IMR-90 (cell line): ENCODE measurements around the gene SPECC1L. TPM values are rescaled to one million over a fixed set of nuclear protein-coding genes. Genes with fewer than 3 reads are reported as not detected.
A peak's percentile ranks its signal among the peaks of the same experiment; 100 is the strongest.

Experiments used
- ATAC-seq: fragments of 200-7000 bp; cut with Tn5 transposase; 2 replicates; pipeline ENCODE4 v1.9.1; 2020; ENCODE audit warnings: low read depth, mild to moderate bottlenecking, moderate library complexity
- BruUV-seq: library from RNA; stranded (reverse); fragments of 400-500 nt; replicated peaks from 2 replicates; lab custom pipeline; 2021; lab: Mats Ljungman, UMichigan
- CTCF ChIA-PET: fragments of 300-600 bp; formaldehyde crosslinking; extraction: SDS; loops from one replicate; lab custom pipeline; 2021; ENCODE audit warnings: antibody characterized with exemption; lab: Yijun Ruan, JAX
- POLR2A ChIA-PET: fragments of 300-600 bp; sonication (Branson Sonifier 250); formaldehyde crosslinking; loops from one replicate; lab custom pipeline; 2022; ENCODE audit warnings: antibody characterized with exemption; ENCODE audit not compliant: unreplicated experiment; lab: Charles Lee
- DNase-seq: peaks from one replicate; pipeline ENCODE4 v3.0.0; 2013
- H2AFZ ChIP-seq: replicated peaks from 2 replicates; pipeline ENCODE3; 2013; ENCODE audit warnings: low read length, mild to moderate bottlenecking; ENCODE audit not compliant: poor library complexity
- H2AK5ac ChIP-seq: 2 replicates; pipeline ENCODE4 v1.6.1; 2013; ENCODE audit warnings: low read depth, low read length, inconsistent platforms
- H2AK9ac ChIP-seq: replicated peaks from 2 replicates; pipeline ENCODE3; 2013; ENCODE audit warnings: mild to moderate bottlenecking, low read depth, low read length, moderate library complexity; ENCODE audit not compliant: poor library complexity
- H2BK120ac ChIP-seq: 2 replicates; pipeline ENCODE4 v1.6.1; 2013; ENCODE audit warnings: low read depth, low read length, inconsistent platforms
- H2BK15ac ChIP-seq: 3 replicates; pipeline ENCODE4 v1.6.1; 2013; ENCODE audit warnings: low read depth, low read length, inconsistent platforms
- H2BK20ac ChIP-seq: 2 replicates; pipeline ENCODE4 v1.6.1; 2013; ENCODE audit warnings: low read depth, mild to moderate bottlenecking, inconsistent platforms, low read length, moderate library complexity
- H2BK5ac ChIP-seq: 2 replicates; pipeline ENCODE4 v1.6.1; 2013; ENCODE audit warnings: mild to moderate bottlenecking, low read depth, low read length, inconsistent platforms; ENCODE audit not compliant: poor library complexity, severe bottlenecking
- H3K14ac ChIP-seq: replicated peaks from 2 replicates; pipeline ENCODE4 v1.6.1; 2013; ENCODE audit warnings: low read depth, low read length, inconsistent platforms
- H3K18ac ChIP-seq: 2 replicates; pipeline ENCODE4 v1.6.1; 2013; ENCODE audit warnings: low read depth, low read length, control low read depth
- H3K23ac ChIP-seq: 2 replicates; pipeline ENCODE4 v1.6.1; 2013; ENCODE audit warnings: low read depth, low read length, inconsistent platforms
- H3K27ac ChIP-seq: 2 replicates; pipeline ENCODE4 v1.5.1; 2013; ENCODE audit warnings: mild to moderate bottlenecking, control low read depth, low read length; ENCODE audit not compliant: insufficient read depth
- H3K27me3 ChIP-seq: 2 replicates; pipeline ENCODE4 v1.6.1; 2013; ENCODE audit warnings: low read length; ENCODE audit not compliant: control insufficient read depth, insufficient read depth
- H3K36me3 ChIP-seq: 2 replicates; pipeline ENCODE4 v1.6.1; 2013; ENCODE audit warnings: low read length, mixed read lengths; ENCODE audit not compliant: control insufficient read depth, insufficient read depth
- H3K4ac ChIP-seq: 2 replicates; pipeline ENCODE4 v1.6.1; 2013; ENCODE audit warnings: low read depth, low read length, inconsistent platforms
- H3K4me1 ChIP-seq: 2 replicates; pipeline ENCODE4 v1.6.1; 2013; ENCODE audit warnings: low read length, mixed read lengths; ENCODE audit not compliant: control insufficient read depth, insufficient read depth
- H3K4me2 ChIP-seq: 2 replicates; pipeline ENCODE4 v1.6.1; 2013; ENCODE audit warnings: low read depth, mild to moderate bottlenecking, control low read depth, low read length, moderate library complexity
- H3K4me3 ChIP-seq: 2 replicates; pipeline ENCODE4 v1.5.1; 2013; ENCODE audit warnings: low read depth, mild to moderate bottlenecking, control low read depth, low read length, moderate library complexity; ENCODE audit not compliant: insufficient read depth
- H3K56ac ChIP-seq: 2 replicates; pipeline ENCODE4 v1.6.1; 2013; ENCODE audit warnings: low read length, inconsistent platforms; ENCODE audit not compliant: insufficient read depth; ENCODE audit errors: extremely low read depth
- H3K79me1 ChIP-seq, 2 experiments: 2 replicates each; pipeline ENCODE4 v1.6.1; 2013; ENCODE audit warnings: low read length in 2 of 2, inconsistent platforms in 1 of 2, low read depth in 1 of 2
- H3K9ac ChIP-seq: 2 replicates; pipeline ENCODE4 v1.6.1; 2013; ENCODE audit warnings: low read depth, low read length, control low read depth
- H3K9me1 ChIP-seq: 2 replicates; pipeline ENCODE4 v1.6.1; 2013; ENCODE audit warnings: low read length, inconsistent platforms; ENCODE audit not compliant: insufficient read depth
- H3K9me3 ChIP-seq: 2 replicates; pipeline ENCODE4 v1.6.1; 2013; ENCODE audit warnings: low read length; ENCODE audit not compliant: control insufficient read depth, insufficient read depth
- H4K20me1 ChIP-seq: 2 replicates; pipeline ENCODE4 v1.6.1; 2013; ENCODE audit warnings: low read length, inconsistent platforms; ENCODE audit not compliant: insufficient read depth
- H4K5ac ChIP-seq: 2 replicates; pipeline ENCODE4 v1.6.1; 2013; ENCODE audit warnings: mild to moderate bottlenecking, low read depth, low read length, control low read depth
- H4K8ac ChIP-seq, 2 experiments: 2 replicates each; pipeline ENCODE4 v1.6.1; 2013; ENCODE audit warnings: low read depth in 2 of 2, low read length in 2 of 2, control low read depth in 1 of 2, inconsistent platforms in 1 of 2
- H4K91ac ChIP-seq: 2 replicates; pipeline ENCODE4 v1.6.1; 2013; ENCODE audit warnings: low read depth, low read length, inconsistent platforms; ENCODE audit not compliant: insufficient read depth
- BHLHE40 ChIP-seq: fragments of 150-350 bp; IDR thresholded peaks from 2 replicates; pipeline ENCODE4 v1.6.1; 2016; ENCODE audit warnings: mild to moderate bottlenecking, low read depth, low read length
- CEBPB ChIP-seq: IDR thresholded peaks from 2 replicates; pipeline ENCODE4 v1.6.1; 2012; ENCODE audit warnings: low read depth, low read length, improper control_type of control experiment
- FOS ChIP-seq: fragments of 150-350 bp; IDR thresholded peaks from 2 replicates; pipeline ENCODE4 v1.6.1; 2016; ENCODE audit warnings: low read depth, low read length
- MAZ ChIP-seq: IDR thresholded peaks from 2 replicates; pipeline ENCODE4 v1.6.1; 2012; ENCODE audit warnings: low read depth, mild to moderate bottlenecking, low read length, improper control_type of control experiment, moderate library complexity, borderline replicate concordance
- MXI1 ChIP-seq: IDR thresholded peaks from 2 replicates; pipeline ENCODE4 v1.6.1; 2012; ENCODE audit warnings: low read depth, mild to moderate bottlenecking, low read length, moderate library complexity, borderline replicate concordance
- NFE2L2 ChIP-seq: fragments of 150-350 bp; IDR thresholded peaks from 2 replicates; pipeline ENCODE4 v1.6.1; 2016; ENCODE audit warnings: low read depth, mild to moderate bottlenecking, low read length
- POLR2A ChIP-seq: IDR thresholded peaks from 2 replicates; pipeline ENCODE4 v1.6.1; 2012; ENCODE audit warnings: mild to moderate bottlenecking, low read depth, low read length
- RAD21 ChIP-seq: IDR thresholded peaks from 2 replicates; pipeline ENCODE4 v1.6.1; 2012; ENCODE audit warnings: low read length, improper control_type of control experiment
- RCOR1 ChIP-seq: IDR thresholded peaks from 2 replicates; pipeline ENCODE4 v1.6.1; 2012; ENCODE audit warnings: mild to moderate bottlenecking, low read length, improper control_type of control experiment; ENCODE audit not compliant: insufficient replicate concordance
- RFX5 ChIP-seq: IDR thresholded peaks from 2 replicates; pipeline ENCODE4 v1.8.0; 2012; ENCODE audit warnings: low read depth, mild to moderate bottlenecking, low read length, moderate library complexity
- SMC3 ChIP-seq: fragments of 150-350 bp; IDR thresholded peaks from 2 replicates; pipeline ENCODE4 v1.6.1; 2016; ENCODE audit warnings: low read depth, mild to moderate bottlenecking, antibody characterized with exemption, low read length, moderate library complexity
- USF2 ChIP-seq: fragments of 150-350 bp; IDR thresholded peaks from 2 replicates; pipeline ENCODE4 v1.6.1; 2017; ENCODE audit warnings: mild to moderate bottlenecking, antibody characterized with exemption, low read length, low read depth
- WGBS, 2 experiments: methylation state at CpG; one replicate each; pipeline versions ENCODE4 v1.1.5 to v1.1.7; 2013; ENCODE audit warnings: missing lambda C conversion rate in 2 of 2; ENCODE audit not compliant: insufficient read length in 1 of 2; ENCODE audit errors: extremely low coverage in 2 of 2; 5-methylcytosine and 5-hydroxymethylcytosine counted together
- dilution Hi-C: fragments of 300-500 bp; cut with HindIII; formaldehyde crosslinking; loops from one replicate; pipeline ENCODE4 v1.14.3; 2018; ENCODE audit warnings: low sequenced_read_pairs; ENCODE audit not compliant: unreplicated experiment
- in situ Hi-C: fragments of 300-500 bp; cut with MboI; formaldehyde crosslinking; loops from 3 replicates; pipeline ENCODE4 v1.14.3; 2019; ENCODE audit warnings: low sequenced_read_pairs, inconsistent platforms, mixed read lengths
- intact Hi-C: fragments of 100-400 bp; cut with micrococcal nuclease; formaldehyde crosslinking; loops from 2 replicates; pipeline ENCODE4 v1.10.0; 2022
- polyA plus RNA-seq, 3 experiments: library from polyadenylated mRNA; depleted of rRNA; stranded (reverse); fragments of >200 nt; gene quantifications; 2 replicates each; pipeline ENCODE4 v1.2.3, GENCODE V29; 2012; ENCODE audit warnings: low replicate concordance in 1 of 3
- total RNA-seq: library from RNA; depleted of rRNA; stranded (reverse); fragments of >200 nt; gene quantifications from 2 replicates; pipeline ENCODE4 v1.2.3, GENCODE V29; 2012
- TF ChIP-seq, protein P1 (sequence below): fragments of 150-350 bp; IDR thresholded peaks from 2 replicates; pipeline ENCODE4 v1.6.1; 2016; ENCODE audit warnings: low read depth, mild to moderate bottlenecking, low read length, moderate library complexity, borderline replicate concordance
- TF ChIP-seq, protein P2 (sequence below): conservative IDR thresholded peaks from 2 replicates; pipeline ENCODE4 v1.5.1; 2012; ENCODE audit warnings: mild to moderate bottlenecking, low read depth, low read length, improper control_type of control experiment

The SPECC1L gene
- total and polyA plus RNA-seq, 2 of the 4 experiments (the other 2 are of a cell fraction): 18.7 to 44.1 TPM

GRCh38 chr22:24430431-24431308, 160.0 kb downstream of the SPECC1L start:
- in situ Hi-C loops (no loop called here), intact Hi-C loops (no loop called here), dilution Hi-C loops (no loop called here)
- TF ChIP-seq MAZ (no peak), SMC3 (no peak), FOS (no peak), RFX5 (no peak), BHLHE40 (no peak), POLR2A (no peak), USF2 (no peak), RAD21 (no peak), RCOR1 (no peak), CEBPB (no peak), MXI1 (no peak), NFE2L2 (no peak)
- TF ChIP-seq, protein P1, sequence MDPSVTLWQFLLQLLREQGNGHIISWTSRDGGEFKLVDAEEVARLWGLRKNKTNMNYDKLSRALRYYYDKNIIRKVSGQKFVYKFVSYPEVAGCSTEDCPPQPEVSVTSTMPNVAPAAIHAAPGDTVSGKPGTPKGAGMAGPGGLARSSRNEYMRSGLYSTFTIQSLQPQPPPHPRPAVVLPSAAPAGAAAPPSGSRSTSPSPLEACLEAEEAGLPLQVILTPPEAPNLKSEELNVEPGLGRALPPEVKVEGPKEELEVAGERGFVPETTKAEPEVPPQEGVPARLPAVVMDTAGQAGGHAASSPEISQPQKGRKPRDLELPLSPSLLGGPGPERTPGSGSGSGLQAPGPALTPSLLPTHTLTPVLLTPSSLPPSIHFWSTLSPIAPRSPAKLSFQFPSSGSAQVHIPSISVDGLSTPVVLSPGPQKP: no peak
- TF ChIP-seq, protein P2, sequence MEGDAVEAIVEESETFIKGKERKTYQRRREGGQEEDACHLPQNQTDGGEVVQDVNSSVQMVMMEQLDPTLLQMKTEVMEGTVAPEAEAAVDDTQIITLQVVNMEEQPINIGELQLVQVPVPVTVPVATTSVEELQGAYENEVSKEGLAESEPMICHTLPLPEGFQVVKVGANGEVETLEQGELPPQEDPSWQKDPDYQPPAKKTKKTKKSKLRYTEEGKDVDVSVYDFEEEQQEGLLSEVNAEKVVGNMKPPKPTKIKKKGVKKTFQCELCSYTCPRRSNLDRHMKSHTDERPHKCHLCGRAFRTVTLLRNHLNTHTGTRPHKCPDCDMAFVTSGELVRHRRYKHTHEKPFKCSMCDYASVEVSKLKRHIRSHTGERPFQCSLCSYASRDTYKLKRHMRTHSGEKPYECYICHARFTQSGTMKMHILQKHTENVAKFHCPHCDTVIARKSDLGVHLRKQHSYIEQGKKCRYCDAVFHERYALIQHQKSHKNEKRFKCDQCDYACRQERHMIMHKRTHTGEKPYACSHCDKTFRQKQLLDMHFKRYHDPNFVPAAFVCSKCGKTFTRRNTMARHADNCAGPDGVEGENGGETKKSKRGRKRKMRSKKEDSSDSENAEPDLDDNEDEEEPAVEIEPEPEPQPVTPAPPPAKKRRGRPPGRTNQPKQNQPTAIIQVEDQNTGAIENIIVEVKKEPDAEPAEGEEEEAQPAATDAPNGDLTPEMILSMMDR: no peak
- H2BK5ac ChIP-seq: no peak overlapping the region
- no peak overlapping the region for H3K56ac ChIP-seq
- 0 out of 3 replicates have a peak overlapping the region, but pooled peaks have one; percentile 10 for H2BK15ac ChIP-seq
- H2AK9ac ChIP-seq: peak overlapping the region; percentile 61
- H2BK20ac ChIP-seq: no peak overlapping the region
- no TSS peak for BruUV-seq
- no peaks in the 10 kb centered on the region; the same call in 1 of the 2 replicates for H4K20me1 ChIP-seq
- ChIA-PET CTCF (no interaction called here), POLR2A (no interaction called here)
- no peak overlapping the region for H4K91ac ChIP-seq
- H2AK5ac ChIP-seq: no peak overlapping the region; the same call in 1 of the 2 replicates
- no peak overlapping the region for H4K5ac ChIP-seq
- H3K27me3 ChIP-seq: peaks cover 15% of the 10 kb centered on the region
- H3K4ac ChIP-seq: no peak overlapping the region
- H3K4me2 ChIP-seq: no peak overlapping the region
- H3K9me3 ChIP-seq: no peaks in the 10 kb centered on the region
- 95% methylated on average over 9 of the region's 14 CpGs; no CpG with 5 or more reads in 1 of the 2 experiments for WGBS, 2 experiments
- H2BK120ac ChIP-seq: no peak overlapping the region
- H3K4me3 ChIP-seq: no peak overlapping the region
- no peak overlapping the region for H3K18ac ChIP-seq
- H3K14ac ChIP-seq: no peak overlapping the region
- H3K36me3 ChIP-seq: no peaks in the 10 kb centered on the region
- DNase-seq (no peak), ATAC-seq (no peak)
- no peak overlapping the region for H4K8ac ChIP-seq
- no peak overlapping the region for H3K9ac ChIP-seq
- no peak overlapping the region for H3K23ac ChIP-seq
- H2AFZ ChIP-seq: peak overlapping the region; percentile 33
- peaks cover 12% of the 10 kb centered on the region for H3K4me1 ChIP-seq
- no peak overlapping the region for H3K27ac ChIP-seq
- peaks cover 2% of the 10 kb centered on the region; the same call in 1 of the 2 replicates for H3K9me1 ChIP-seq
- H3K79me1 ChIP-seq: no peaks in the 10 kb centered on the region
